Measurements from ENCODE around the gene UMAD1. TPM values are rescaled to one million over a fixed set of nuclear protein-coding genes. Genes with fewer than 3 reads are reported as not detected.

UMAD1 gene
- polyA plus RNA-seq, 3 donors = 6.2 to 22.7 (median 18.6) TPM

GRCh38 chr7:7913504-7913903, 273.0 kb downstream of the UMAD1 start:
- DNase-seq = no peak
- Mint-ChIP-seq H3K9me3 (peaks cover 0 to 3% (median 0%) of the 10 kb centered on the region in 7 donors), H3K4me3 (no peak overlapping the region), H3K36me3 (no peaks in the 10 kb centered on the region), H3K4me1 (no peaks in the 10 kb centered on the region), H3K27me3 (ENCODE audit: low read depth in 3 of 3) (peaks cover 0 to 1% (median 0%) of the 10 kb centered on the region in 3 donors), H3K27ac (no peak overlapping the region)
- TF ChIP-seq CTCF (IDR thresholded peaks at IDR 0.05) = no peak
- no peak overlapping the region for H2AFZ ChIP-seq (ENCODE audit: insufficient read depth, low read depth, low read length, poor library complexity, severe bottlenecking)
- H3K79me2 ChIP-seq (ENCODE audit: insufficient read depth, low read length) = no peaks in the 10 kb centered on the region
- no peaks in the 10 kb centered on the region for H3K27me3 ChIP-seq (ENCODE audit: control insufficient read depth in 2 of 2, insufficient read depth in 2 of 2, low read length in 2 of 2)
- 82% methylated on average over 3 of the region's 3 CpGs for WGBS (ENCODE audit: insufficient coverage)
- H3K4me2 ChIP-seq (replicated peaks; ENCODE audit: extremely low read depth, low read length, poor library complexity, severe bottlenecking) = no peak overlapping the region
- no peak overlapping the region for H3K9ac ChIP-seq (ENCODE audit: insufficient read depth, low read length, poor library complexity, severe bottlenecking)
- H3K27ac ChIP-seq (ENCODE audit: low read depth in 1 of 2, low read length in 2 of 2) = no peak overlapping the region
- no peaks in the 10 kb centered on the region for H3K9me3 ChIP-seq (replicated peaks in 1 of 2; ENCODE audit: control insufficient read depth in 1 of 2, insufficient read depth in 1 of 2, low read length in 2 of 2)
- intact Hi-C loops (cut with micrococcal nuclease) = no loop called here
- H4K20me1 ChIP-seq (ENCODE audit: insufficient read depth, low read length) = no peaks in the 10 kb centered on the region
- H3K4me3 ChIP-seq (replicated peaks in 1 of 3; ENCODE audit: low read depth in 2 of 3, low read length in 3 of 3) = no peak overlapping the region
- no peaks in the 10 kb centered on the region for H3K36me3 ChIP-seq (replicated peaks in 1 of 2; ENCODE audit: control insufficient read depth in 1 of 2, insufficient read depth in 2 of 2, low read length in 2 of 2)
- no peaks in the 10 kb centered on the region for H3K4me1 ChIP-seq (ENCODE audit: control insufficient read depth in 1 of 2, insufficient read depth in 2 of 2, low read length in 2 of 2)

GRCh38 chr7:7914547-7914946, 274.0 kb downstream of the UMAD1 start:
- Histone ChIP-seq H3K79me2 (ENCODE audit: insufficient read depth, low read length) (no peaks in the 10 kb centered on the region), H3K4me2 (replicated peaks; ENCODE audit: extremely low read depth, low read length, poor library complexity, severe bottlenecking) (no peak overlapping the region), H3K9ac (ENCODE audit: insufficient read depth, low read length, poor library complexity, severe bottlenecking) (no peak overlapping the region), H2AFZ (ENCODE audit: insufficient read depth, low read depth, low read length, poor library complexity, severe bottlenecking) (no peak overlapping the region), H3K9me3 (replicated peaks in 1 of 2; ENCODE audit: control insufficient read depth in 1 of 2, insufficient read depth in 1 of 2, low read length in 2 of 2) (no peaks in the 10 kb centered on the region), H3K27me3 (ENCODE audit: control insufficient read depth in 2 of 2, insufficient read depth in 2 of 2, low read length in 2 of 2) (no peaks in the 10 kb centered on the region), H3K4me3 (replicated peaks in 1 of 3; ENCODE audit: low read depth in 2 of 3, low read length in 3 of 3) (no peak overlapping the region), H3K4me1 (ENCODE audit: control insufficient read depth in 1 of 2, insufficient read depth in 2 of 2, low read length in 2 of 2) (no peaks in the 10 kb centered on the region), H3K27ac (ENCODE audit: low read depth in 1 of 2, low read length in 2 of 2) (no peak overlapping the region), H4K20me1 (ENCODE audit: insufficient read depth, low read length) (no peaks in the 10 kb centered on the region), H3K36me3 (replicated peaks in 1 of 2; ENCODE audit: control insufficient read depth in 1 of 2, insufficient read depth in 2 of 2, low read length in 2 of 2) (no peaks in the 10 kb centered on the region)
- Mint-ChIP-seq H3K4me1 (no peaks in the 10 kb centered on the region), H3K27ac (no peak overlapping the region), H3K9me3 (peaks cover 0 to 3% (median 0%) of the 10 kb centered on the region in 7 donors), H3K36me3 (no peaks in the 10 kb centered on the region), H3K4me3 (no peak overlapping the region), H3K27me3 (ENCODE audit: low read depth in 3 of 3) (peaks cover 0 to 1% (median 0%) of the 10 kb centered on the region in 3 donors)
- no peak for DNase-seq
- 73% methylated on average over 2 of the region's 2 CpGs for WGBS (ENCODE audit: insufficient coverage)
- intact Hi-C loops (cut with micrococcal nuclease) = no loop called here
- no peak for TF ChIP-seq CTCF (IDR thresholded peaks at IDR 0.05)

All from CD14-positive monocyte (primary cell).